Measurements from ENCODE around the gene LRFN2. TPM values are rescaled to one million over a fixed set of nuclear protein-coding genes. Genes with fewer than 3 reads are reported as not detected.

LRFN2 gene
- polyA plus RNA-seq, 1 donor (not counting 4 experiments of a cell fraction or from before 2014, with no cell fraction given) = not detected

DNA sequence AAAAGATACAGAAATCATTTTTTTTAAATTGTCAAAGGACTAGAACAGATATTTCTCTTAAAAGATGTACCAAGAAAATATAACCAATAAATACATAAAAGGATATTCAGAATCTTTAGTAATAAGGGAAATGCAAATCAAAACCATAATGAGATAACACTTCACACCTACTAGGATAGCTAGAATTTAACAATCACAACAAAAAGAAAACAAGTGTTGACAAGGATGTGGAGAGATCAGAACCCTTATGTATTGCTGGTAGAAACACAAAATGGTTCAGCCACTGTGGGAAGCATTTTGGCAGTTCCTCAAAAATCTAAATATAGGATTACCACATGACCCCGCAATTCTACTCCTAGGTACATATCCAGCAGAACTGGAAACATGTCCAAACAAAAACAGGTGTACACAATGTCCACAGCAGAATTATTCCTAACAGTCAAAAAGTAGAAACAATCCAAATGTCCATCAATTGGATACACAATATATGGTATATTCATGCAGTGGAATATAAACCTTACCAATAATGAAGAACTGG lies 211.0 kb downstream of the LRFN2 start:
- no peak for TF ChIP-seq EZH2 (IDR thresholded peaks at IDR 0.05; ENCODE audit: low read length)
- TF ChIP-seq, protein P1, sequence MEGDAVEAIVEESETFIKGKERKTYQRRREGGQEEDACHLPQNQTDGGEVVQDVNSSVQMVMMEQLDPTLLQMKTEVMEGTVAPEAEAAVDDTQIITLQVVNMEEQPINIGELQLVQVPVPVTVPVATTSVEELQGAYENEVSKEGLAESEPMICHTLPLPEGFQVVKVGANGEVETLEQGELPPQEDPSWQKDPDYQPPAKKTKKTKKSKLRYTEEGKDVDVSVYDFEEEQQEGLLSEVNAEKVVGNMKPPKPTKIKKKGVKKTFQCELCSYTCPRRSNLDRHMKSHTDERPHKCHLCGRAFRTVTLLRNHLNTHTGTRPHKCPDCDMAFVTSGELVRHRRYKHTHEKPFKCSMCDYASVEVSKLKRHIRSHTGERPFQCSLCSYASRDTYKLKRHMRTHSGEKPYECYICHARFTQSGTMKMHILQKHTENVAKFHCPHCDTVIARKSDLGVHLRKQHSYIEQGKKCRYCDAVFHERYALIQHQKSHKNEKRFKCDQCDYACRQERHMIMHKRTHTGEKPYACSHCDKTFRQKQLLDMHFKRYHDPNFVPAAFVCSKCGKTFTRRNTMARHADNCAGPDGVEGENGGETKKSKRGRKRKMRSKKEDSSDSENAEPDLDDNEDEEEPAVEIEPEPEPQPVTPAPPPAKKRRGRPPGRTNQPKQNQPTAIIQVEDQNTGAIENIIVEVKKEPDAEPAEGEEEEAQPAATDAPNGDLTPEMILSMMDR (optimal IDR thresholded peaks at IDR 0.05 in 1 of 3, IDR thresholded peaks at IDR 0.05 in 1 of 3, conservative IDR thresholded peaks at IDR 0.05 in 1 of 3; ENCODE audit: extremely low read depth in 1 of 3, insufficient read depth in 2 of 3, low read length in 3 of 3) = no peak
- Histone ChIP-seq H3K4me3 (ENCODE audit: control insufficient read depth in 2 of 3, extremely low read depth in 1 of 3, insufficient read depth in 2 of 3, low read depth in 1 of 3, low read length in 3 of 3) (no peak overlapping the region), H3K4me2 (ENCODE audit: control insufficient read depth, extremely low read depth, insufficient read depth, low read depth, low read length) (no peak overlapping the region), H3K9me3 (ENCODE audit: control insufficient read depth, low read depth, low read length) (no peaks in the 10 kb centered on the region), H2AFZ (ENCODE audit: control insufficient read depth, low read length) (no peak overlapping the region), H3K36me3 (ENCODE audit: control insufficient read depth in 2 of 2, extremely low read depth in 1 of 2, insufficient read depth in 2 of 2, low read length in 2 of 2) (no peaks in the 10 kb centered on the region), H3K9ac (ENCODE audit: control insufficient read depth, extremely low read depth, insufficient read depth, low read length) (no peak overlapping the region), H3K27ac (ENCODE audit: control insufficient read depth, insufficient read depth, low read length) (no peak overlapping the region), H3K79me2 (ENCODE audit: control insufficient read depth, insufficient read depth, low read length) (no peaks in the 10 kb centered on the region), H3K9me1 (ENCODE audit: control insufficient read depth, extremely low read depth, insufficient read depth, low read length) (no peaks in the 10 kb centered on the region), H4K20me1 (ENCODE audit: control insufficient read depth, extremely low read depth, insufficient read depth, low read length) (no peaks in the 10 kb centered on the region), H3K4me1 (ENCODE audit: control insufficient read depth, extremely low read depth, insufficient read depth, low read length) (peaks cover 3% of the 10 kb centered on the region), H3K27me3 (ENCODE audit: control insufficient read depth, extremely low read depth, insufficient read depth, low read length) (no peaks in the 10 kb centered on the region)
- DNase-seq (ENCODE audit: low read depth, low spot score) = no peak
- dilution Hi-C loops (cut with MboI; ENCODE audit: extremely low pct_ligation_motif_present, low sequenced_read_pairs) = no loop called here
- no peak for FAIRE-seq

DNA sequence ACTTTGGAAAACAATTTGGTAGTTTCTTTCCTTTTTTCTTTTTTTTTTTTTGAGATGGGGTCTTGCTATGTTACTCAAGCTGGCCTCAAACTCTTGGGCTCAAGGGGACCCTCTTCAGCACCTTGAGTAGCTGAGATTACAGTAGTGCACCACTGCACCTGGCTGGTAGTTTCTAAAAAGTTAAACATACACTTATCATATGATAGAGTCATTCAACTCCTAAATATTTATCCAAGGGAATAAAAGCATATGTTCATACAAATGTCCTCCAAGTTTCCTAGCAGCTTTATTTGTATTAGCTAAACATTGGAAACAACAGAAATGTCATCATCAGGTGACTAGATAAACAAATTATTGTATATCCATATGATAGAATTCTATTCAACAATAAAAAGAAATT lies 213.9 kb downstream of the LRFN2 start:
- no peak overlapping the region for H2AFZ ChIP-seq (ENCODE audit: control insufficient read depth, low read length)
- TF ChIP-seq EZH2 (IDR thresholded peaks at IDR 0.05; ENCODE audit: low read length) = no peak
- TF ChIP-seq, protein P1 (optimal IDR thresholded peaks at IDR 0.05 in 1 of 3, IDR thresholded peaks at IDR 0.05 in 1 of 3, conservative IDR thresholded peaks at IDR 0.05 in 1 of 3; ENCODE audit: extremely low read depth in 1 of 3, insufficient read depth in 2 of 3, low read length in 3 of 3) = no peak
- no peaks in the 10 kb centered on the region for H3K9me1 ChIP-seq (ENCODE audit: control insufficient read depth, extremely low read depth, insufficient read depth, low read length)
- H3K79me2 ChIP-seq (ENCODE audit: control insufficient read depth, insufficient read depth, low read length) = no peaks in the 10 kb centered on the region
- no peak overlapping the region for H3K4me3 ChIP-seq (ENCODE audit: control insufficient read depth in 2 of 3, extremely low read depth in 1 of 3, insufficient read depth in 2 of 3, low read depth in 1 of 3, low read length in 3 of 3)
- dilution Hi-C loops (cut with MboI; ENCODE audit: extremely low pct_ligation_motif_present, low sequenced_read_pairs) = no loop called here
- H3K4me2 ChIP-seq (ENCODE audit: control insufficient read depth, extremely low read depth, insufficient read depth, low read depth, low read length) = no peak overlapping the region
- DNase-seq (ENCODE audit: low read depth, low spot score) (no peak), FAIRE-seq (no peak)
- peaks cover 3% of the 10 kb centered on the region for H3K4me1 ChIP-seq (ENCODE audit: control insufficient read depth, extremely low read depth, insufficient read depth, low read length)
- H3K36me3 ChIP-seq (ENCODE audit: control insufficient read depth in 2 of 2, extremely low read depth in 1 of 2, insufficient read depth in 2 of 2, low read length in 2 of 2) = no peaks in the 10 kb centered on the region
- H3K27ac ChIP-seq (ENCODE audit: control insufficient read depth, insufficient read depth, low read length) = no peak overlapping the region
- no peaks in the 10 kb centered on the region for H4K20me1 ChIP-seq (ENCODE audit: control insufficient read depth, extremely low read depth, insufficient read depth, low read length)
- H3K9me3 ChIP-seq (ENCODE audit: control insufficient read depth, low read depth, low read length) = no peaks in the 10 kb centered on the region
- H3K9ac ChIP-seq (ENCODE audit: control insufficient read depth, extremely low read depth, insufficient read depth, low read length) = no peak overlapping the region
- H3K27me3 ChIP-seq (ENCODE audit: control insufficient read depth, extremely low read depth, insufficient read depth, low read length) = no peaks in the 10 kb centered on the region
